GM12801 (cell line): ENCODE measurements around the gene TMEM134.

Experiments
- CTCF ChIP-seq: IDR thresholded peaks from one replicate; pipeline ENCODE4 v1.5.1; 2011; ENCODE audit warnings: control low read depth; ENCODE audit not compliant: insufficient read length; ENCODE audit errors: extremely low read depth

TMEM134 gene

GRCh38 chr11:67507242-67507863 is 38.3 kb upstream of the TMEM134 start:
- TF ChIP-seq CTCF: no peak

GRCh38 chr11:67506426-67507051 is 37.5 kb upstream of the TMEM134 start:
- no peak for TF ChIP-seq CTCF

- no peak for TF ChIP-seq CTCF
Observed at GRCh38 chr11:67505605-67506396, 36.8 kb upstream of the TMEM134 start.

- TF ChIP-seq CTCF: no peak
Observed at GRCh38 chr11:67504950-67505581, 36.0 kb upstream of the TMEM134 start, which contains the start of gene PITPNM1. TSS of gene PITPNM1 (minus strand) at chr11:67505363. CDS start at chr11:67504180, 1,183 bp downstream.

GRCh38 chr11:67504005-67504949 is 35.2 kb upstream of the TMEM134 start:
- no peak for TF ChIP-seq CTCF

DNA sequence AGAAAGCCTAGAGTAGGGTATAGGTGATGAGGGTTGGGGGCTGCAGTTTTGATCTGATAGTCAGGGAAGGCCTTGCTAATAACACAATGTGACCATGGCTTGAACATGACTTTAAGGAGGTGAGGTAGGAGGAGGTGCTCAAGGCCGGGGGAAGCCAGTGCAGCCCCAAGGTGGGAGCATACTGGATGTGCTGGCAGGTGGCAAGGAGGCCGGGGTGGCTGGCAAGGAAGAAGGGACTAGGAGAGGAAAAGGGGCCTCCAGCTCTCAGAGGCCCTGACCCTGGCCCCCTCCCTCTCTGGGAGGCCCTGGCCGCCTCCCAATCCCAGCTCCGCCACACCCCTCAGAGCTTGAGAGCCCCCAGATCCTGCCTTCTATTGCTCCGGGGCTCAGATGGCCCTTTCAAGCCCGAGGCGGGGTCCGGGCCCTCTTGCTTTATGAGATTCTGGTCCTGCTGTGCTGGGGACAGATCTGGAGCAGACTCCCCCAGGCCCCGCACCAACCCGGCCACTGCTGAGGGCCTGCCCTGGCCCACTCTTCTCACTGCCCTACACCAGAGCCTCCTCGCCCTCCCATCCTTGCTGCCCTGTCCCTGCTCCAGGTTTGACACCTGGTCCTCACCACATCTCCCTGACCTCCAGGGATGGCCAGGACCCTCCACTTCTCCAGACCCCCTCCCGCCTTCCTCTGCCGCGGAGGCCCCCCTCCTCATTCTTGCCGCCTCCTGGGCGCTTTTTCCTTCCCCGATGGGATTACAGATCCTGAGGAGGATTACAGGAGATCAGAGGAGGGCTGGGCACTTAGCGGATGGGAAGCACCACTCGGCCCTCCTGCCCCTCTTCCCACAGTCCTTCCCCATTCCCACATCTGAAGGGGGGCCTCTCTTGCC is 34.3 kb upstream of the TMEM134 start:
- no peak for TF ChIP-seq CTCF
